VCaP (cell line): ENCODE results near the gene PHTF2.

ENCODE experiments used
- H3K27ac ChIP-seq: fragments of 450-650 bp; 2 replicates; pipeline ENCODE4 v1.5.1; 2017
- CTCF ChIP-seq: fragments of 450-650 bp; conservative IDR thresholded peaks from 2 replicates; pipeline ENCODE4 v1.5.1; 2017; ENCODE audit warnings: mild to moderate bottlenecking, moderate library complexity

The PHTF2 gene

GRCh38 chr7:77798394-77799077 lies at the start of gene PHTF2, which contains the start of gene TMEM60:
TSS of gene PHTF2 (plus strand) at chr7:77798773.
TSS of gene TMEM60 (minus strand) at chr7:77798434. CDS start at chr7:77794373, 4,061 bp downstream.
- TF ChIP-seq CTCF, result peak; percentile 79
- peak within 1 kb of the TSS; percentile 91 for H3K27ac ChIP-seq

- no peak for TF ChIP-seq CTCF
- no peak overlapping the region for H3K27ac ChIP-seq
Observed at GRCh38 chr7:77752016-77752415, 46.6 kb upstream of the PHTF2 start.

DNA sequence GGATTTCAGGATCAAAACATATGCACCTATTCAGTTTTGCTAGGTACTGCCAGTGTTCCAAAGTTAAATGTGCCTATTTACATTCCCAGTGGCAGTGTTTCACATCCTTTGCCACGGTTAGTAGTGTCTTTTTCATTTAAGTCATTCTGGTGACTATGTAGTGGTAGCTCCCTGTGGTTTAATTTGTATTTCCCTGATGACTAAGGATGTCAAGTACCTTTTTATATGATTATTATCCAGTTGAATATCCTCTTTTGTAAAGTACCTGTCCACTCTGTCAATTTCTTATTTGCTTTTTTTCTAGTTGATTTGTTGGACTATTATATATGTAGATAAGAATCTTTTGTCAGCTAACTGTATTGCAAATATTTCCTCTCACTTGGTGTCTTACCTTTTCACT lies 45.4 kb upstream of the PHTF2 start:
- no peak for TF ChIP-seq CTCF
- no peak overlapping the region for H3K27ac ChIP-seq

DNA sequence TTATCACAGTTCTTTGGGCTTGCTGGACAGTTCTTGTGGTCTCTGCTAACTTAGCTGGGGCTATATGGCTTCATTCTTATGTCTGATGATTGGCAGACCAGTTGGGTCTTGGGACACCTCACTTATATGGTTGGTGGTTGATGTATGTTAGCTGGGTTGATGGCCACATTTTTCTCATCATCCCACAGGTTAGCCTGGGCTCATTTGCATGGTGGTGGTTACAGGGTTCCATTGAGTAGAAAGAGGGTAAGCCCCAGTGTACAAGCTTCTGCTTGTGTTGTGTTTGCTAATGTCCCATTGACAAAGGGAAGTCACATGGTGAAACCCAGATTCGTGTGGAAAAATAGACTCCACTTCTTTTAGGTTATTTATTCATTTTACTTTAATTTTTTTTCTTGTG lies 41.0 kb upstream of the PHTF2 start:
- no peak for TF ChIP-seq CTCF
- H3K27ac ChIP-seq, result no peak overlapping the region

DNA sequence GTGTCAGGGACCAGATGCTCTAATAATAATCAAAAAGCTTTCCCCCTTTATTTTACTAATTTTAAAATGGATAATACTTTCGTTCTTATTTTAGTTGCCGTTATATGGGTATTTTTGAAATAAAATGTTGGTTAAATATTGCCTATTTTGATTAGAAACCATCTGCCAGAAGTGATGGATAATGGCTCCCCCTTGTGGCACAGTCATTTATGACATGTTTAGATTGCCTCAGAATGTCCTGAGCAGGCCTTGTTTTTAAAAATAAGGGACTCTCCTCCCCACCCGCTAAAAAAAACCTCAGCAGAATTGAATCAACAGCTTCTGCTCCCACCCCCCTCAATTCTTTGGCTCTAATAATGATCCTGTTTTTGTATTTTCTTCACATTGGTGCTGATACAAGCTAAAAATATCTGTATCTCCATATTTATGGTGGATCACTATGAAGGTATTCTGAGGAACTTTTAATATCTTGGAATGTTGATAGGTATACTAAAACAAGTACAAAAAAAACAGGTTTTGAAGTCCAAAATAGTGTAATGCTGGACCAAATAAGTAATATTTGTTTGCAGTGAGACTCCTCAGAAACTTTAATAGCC lies 39.2 kb upstream of the PHTF2 start:
- TF ChIP-seq CTCF, result peak; percentile 83
- peak overlapping the region; percentile 39; the same call in 1 of the 2 replicates for H3K27ac ChIP-seq

DNA sequence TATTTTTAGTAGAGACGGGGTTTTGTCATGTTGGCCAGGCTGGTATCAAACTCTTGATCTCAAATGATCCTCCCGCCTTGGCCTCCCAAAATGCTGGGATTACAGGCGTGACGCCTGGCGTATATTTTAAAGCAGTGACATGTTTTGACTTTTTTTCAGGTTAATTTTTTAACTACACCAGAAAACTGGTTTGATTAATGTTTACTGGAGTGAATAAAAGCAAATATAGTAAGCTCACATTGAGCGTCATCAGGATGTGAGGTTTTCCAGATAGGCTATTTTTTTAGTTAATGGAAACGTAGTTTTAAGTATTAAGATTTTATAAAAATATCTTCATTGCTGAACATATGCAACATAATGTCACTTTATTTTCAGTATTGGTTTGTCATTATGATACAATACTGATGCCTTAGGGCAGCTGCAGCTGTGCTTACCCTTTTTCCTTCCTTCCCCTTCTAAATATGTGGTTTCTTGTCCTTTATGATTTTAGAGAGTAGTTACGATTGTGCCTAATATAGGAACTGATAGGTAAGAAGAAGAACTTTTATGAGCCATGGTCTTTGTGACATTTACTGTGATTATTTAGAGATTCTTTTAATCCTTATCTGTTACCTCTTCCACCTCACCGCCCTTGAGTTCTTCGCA lies 37.6 kb upstream of the PHTF2 start:
- no peak for TF ChIP-seq CTCF
- H3K27ac ChIP-seq, result peak overlapping the region; percentile 39

DNA sequence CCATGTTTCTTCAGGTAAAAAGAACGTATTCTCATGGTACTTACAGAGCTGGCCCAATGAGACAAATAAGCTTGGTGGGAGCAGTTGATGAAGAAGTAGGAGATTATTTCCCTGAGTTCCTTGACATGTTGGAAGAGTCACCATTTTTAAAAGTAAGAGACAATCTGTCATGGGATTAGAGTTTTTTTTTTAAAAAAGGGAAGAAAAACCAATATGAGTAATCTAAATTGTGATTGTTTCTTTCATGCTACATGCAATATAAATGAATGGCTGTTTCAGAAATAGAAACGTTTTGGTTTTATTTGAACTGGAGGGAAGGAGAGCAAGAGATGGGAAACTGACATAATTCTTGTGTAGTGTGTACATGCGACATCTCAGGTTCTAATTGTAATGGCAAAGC lies 33.1 kb upstream of the PHTF2 start:
- TF ChIP-seq CTCF, result no peak
- no peak overlapping the region for H3K27ac ChIP-seq
